Mucosa of descending colon (tissue), 3 donors: ENCODE measurements around the gene NFE2L3. TPM values are rescaled to one million over a fixed set of nuclear protein-coding genes. Genes with fewer than 3 reads are reported as not detected.
A peak's percentile ranks its signal among the peaks of the same experiment; 100 is the strongest.
"Not testable (repeated sequence)": the region's sequence is repeated elsewhere in the genome, so short reads cannot be mapped to it uniquely, and the experiment has no call there.

Experiments
- ATAC-seq: fragments of 200-7000 bp; cut with Tn5 transposase; one replicate; pipeline ENCODE4 v1.9.1; 2020; ENCODE audit warnings: mild to moderate bottlenecking, moderate library complexity
- DNase-seq, 3 donors: peaks; one replicate each; pipeline ENCODE4 v3.0.0-alpha.2; 2020
- H3K36me3 ChIP-seq: fragments of 200-600 bp; one replicate; pipeline ENCODE4 v1.8.0; 2021; ENCODE audit warnings: low read depth, mild to moderate bottlenecking
- H3K4me1 ChIP-seq: fragments of 200-600 bp; one replicate; pipeline ENCODE4 v1.8.0; 2021; ENCODE audit warnings: low read depth, mild to moderate bottlenecking
- H3K4me3 ChIP-seq: fragments of 200-600 bp; one replicate; pipeline ENCODE4 v1.8.0; 2021; ENCODE audit warnings: mild to moderate bottlenecking
- H3K9me3 ChIP-seq: fragments of 200-600 bp; one replicate; pipeline ENCODE4 v1.8.0; 2021; ENCODE audit warnings: mild to moderate bottlenecking
- CTCF ChIP-seq: fragments of 200-600 bp; IDR thresholded peaks from one replicate; pipeline ENCODE4 v1.8.0; 2022; ENCODE audit warnings: antibody characterized with exemption, mild to moderate bottlenecking
- intact Hi-C, 2 donors: fragments of 100-400 bp; cut with DNase I in 1 of 2; cut with micrococcal nuclease in 1 of 2; formaldehyde crosslinking; loops; one replicate each; pipeline versions ENCODE4 v1.11.0 to v1.11.1; 2022; cut with DNase I, micrococcal nuclease
- total RNA-seq, 3 donors: library from RNA; stranded (reverse); fragmentation: NEBNext Ultra II Directional in 2 of 3; extraction: Animal tissue kit (Norgen Biotek cat#: 25700) in 2 of 3; gene quantifications; one replicate each; pipeline versions ENCODE4 v1.2.1 to v1.2.4, GENCODE V29; 2021 to 2023
- donor health status: DM: no; HTN: no; CAD: no; lungs with moderate emphysema.
- donor health status: DM: no; HTN: no; CAD: no.
- donor health status: DM: no; HTN: yes; CAD: no.

The NFE2L3 gene
- total RNA-seq, 3 donors from 2014 or later = 7.3 to 12.2 (median 8.4) TPM

GRCh38 chr7:26115650-26116049, 36.3 kb upstream of the NFE2L3 start:
- ATAC-seq = no peak
- H3K36me3 ChIP-seq = no peaks in the 10 kb centered on the region
- no peak for DNase-seq
- H3K4me1 ChIP-seq = no peaks in the 10 kb centered on the region
- no peak overlapping the region for H3K4me3 ChIP-seq
- intact Hi-C loops = no loop called here
- TF ChIP-seq CTCF = no peak
- H3K9me3 ChIP-seq = no peaks in the 10 kb centered on the region

GRCh38 chr7:26117142-26117807, 34.7 kb upstream of the NFE2L3 start:
- no peaks in the 10 kb centered on the region for H3K9me3 ChIP-seq
- no peak overlapping the region for H3K4me3 ChIP-seq
- H3K4me1 ChIP-seq = no peaks in the 10 kb centered on the region
- DNase-seq (no peak), ATAC-seq (no peak)
- no peaks in the 10 kb centered on the region for H3K36me3 ChIP-seq
- intact Hi-C loops = no loop called here
- TF ChIP-seq CTCF = no peak

- ATAC-seq = no peak
- Histone ChIP-seq H3K4me1 (no peaks in the 10 kb centered on the region), H3K4me3 (no peak overlapping the region), H3K9me3 (no peaks in the 10 kb centered on the region), H3K36me3 (no peaks in the 10 kb centered on the region)
- intact Hi-C loops = no loop called here
- DNase-seq = no peak
- no peak for TF ChIP-seq CTCF
Observed at GRCh38 chr7:26117970-26118369, 34.0 kb upstream of the NFE2L3 start.

- H3K4me1 ChIP-seq = no peaks in the 10 kb centered on the region
- ATAC-seq (no peak), DNase-seq (no peak)
- H3K9me3 ChIP-seq = no peaks in the 10 kb centered on the region
- intact Hi-C loops = no loop called here
- no peak overlapping the region for H3K4me3 ChIP-seq
- H3K36me3 ChIP-seq = no peaks in the 10 kb centered on the region
- TF ChIP-seq CTCF = no peak
Observed at GRCh38 chr7:26122745-26123144, 29.3 kb upstream of the NFE2L3 start.

GRCh38 chr7:26124775-26125174, 27.2 kb upstream of the NFE2L3 start:
- H3K4me1 ChIP-seq, DNase-seq, H3K4me3 ChIP-seq, intact Hi-C loops, H3K9me3 ChIP-seq, H3K36me3 ChIP-seq, ATAC-seq: not testable (repeated sequence)

GRCh38 chr7:26127411-26127810, 24.6 kb upstream of the NFE2L3 start:
- ATAC-seq = peak; percentile 19
- no peak for DNase-seq
- no peak for TF ChIP-seq CTCF
- Histone ChIP-seq H3K4me1 (no peaks in the 10 kb centered on the region), H3K4me3 (no peak overlapping the region), H3K9me3 (no peaks in the 10 kb centered on the region), H3K36me3 (no peaks in the 10 kb centered on the region)
- intact Hi-C loops = no loop called here
